ENCODE measurements around the gene PRKN. TPM values are rescaled to one million over a fixed set of nuclear protein-coding genes. Genes with fewer than 3 reads are reported as not detected.

The PRKN gene
- total RNA-seq, 4 donors from 2014 or later: 6.3 to 11.9 (median 9.5) TPM

DNA sequence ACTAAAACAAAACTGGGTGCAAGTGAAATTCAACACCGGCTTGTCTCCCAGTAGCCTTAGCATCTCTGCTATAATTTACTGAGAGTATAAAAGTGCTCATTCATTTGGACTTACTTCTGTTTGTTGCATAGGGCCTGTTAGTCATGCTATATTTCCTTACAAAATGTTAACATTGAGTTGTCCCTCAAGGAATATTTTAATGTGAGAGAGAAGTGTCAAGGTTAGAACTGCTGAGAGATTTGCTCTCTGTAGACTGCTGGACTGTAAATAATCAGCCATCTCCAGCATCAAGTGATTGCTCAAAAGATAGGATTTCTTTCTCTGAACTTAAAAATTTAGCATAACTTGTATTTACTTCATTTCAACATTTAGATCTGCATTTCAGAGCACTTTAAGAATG, 1125.2 kb downstream of the PRKN start:
- no peak overlapping the region for H3K4me3 ChIP-seq (ENCODE audit: low read depth, poor library complexity, severe bottlenecking)
- TF ChIP-seq, protein P1, sequence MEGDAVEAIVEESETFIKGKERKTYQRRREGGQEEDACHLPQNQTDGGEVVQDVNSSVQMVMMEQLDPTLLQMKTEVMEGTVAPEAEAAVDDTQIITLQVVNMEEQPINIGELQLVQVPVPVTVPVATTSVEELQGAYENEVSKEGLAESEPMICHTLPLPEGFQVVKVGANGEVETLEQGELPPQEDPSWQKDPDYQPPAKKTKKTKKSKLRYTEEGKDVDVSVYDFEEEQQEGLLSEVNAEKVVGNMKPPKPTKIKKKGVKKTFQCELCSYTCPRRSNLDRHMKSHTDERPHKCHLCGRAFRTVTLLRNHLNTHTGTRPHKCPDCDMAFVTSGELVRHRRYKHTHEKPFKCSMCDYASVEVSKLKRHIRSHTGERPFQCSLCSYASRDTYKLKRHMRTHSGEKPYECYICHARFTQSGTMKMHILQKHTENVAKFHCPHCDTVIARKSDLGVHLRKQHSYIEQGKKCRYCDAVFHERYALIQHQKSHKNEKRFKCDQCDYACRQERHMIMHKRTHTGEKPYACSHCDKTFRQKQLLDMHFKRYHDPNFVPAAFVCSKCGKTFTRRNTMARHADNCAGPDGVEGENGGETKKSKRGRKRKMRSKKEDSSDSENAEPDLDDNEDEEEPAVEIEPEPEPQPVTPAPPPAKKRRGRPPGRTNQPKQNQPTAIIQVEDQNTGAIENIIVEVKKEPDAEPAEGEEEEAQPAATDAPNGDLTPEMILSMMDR (IDR thresholded peaks at IDR 0.05): no peak
- TF ChIP-seq POLR2A (IDR thresholded peaks at IDR 0.05): no peak
- no peak for DNase-seq (ENCODE audit: low spot score in 2 of 2)
- WGBS, 2 donors: 94 to 96% methylated on average over 1 of the region's 1 CpG
- intact Hi-C loops (cut with DNase I; ENCODE audit: low total_unique reads): no loop called here

DNA sequence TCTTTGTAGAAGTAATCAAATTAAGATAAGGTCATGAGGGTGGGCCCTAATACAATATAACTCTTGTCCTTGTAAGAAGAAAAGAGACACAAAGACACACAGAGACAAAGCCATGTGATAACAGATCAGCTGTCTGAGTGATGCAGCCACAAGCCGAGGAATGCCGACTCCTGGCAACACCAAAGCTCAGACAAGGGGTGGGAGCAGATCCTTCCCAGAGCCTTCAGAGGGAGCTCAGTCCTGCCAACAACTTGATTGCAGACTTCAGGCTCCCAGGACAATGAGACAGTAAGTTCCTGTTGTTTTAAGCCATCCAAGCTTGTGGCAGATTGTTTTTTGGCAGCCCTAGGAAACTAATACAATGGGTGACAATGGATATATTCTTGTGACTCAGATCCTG, 1128.7 kb downstream of the PRKN start:
- 86 to 98% methylated on average over 2 of the region's 2 CpGs for WGBS, 2 donors
- no peak for DNase-seq (ENCODE audit: low spot score in 2 of 2)
- intact Hi-C loops (cut with DNase I; ENCODE audit: low total_unique reads): no loop called here
- H3K4me3 ChIP-seq (ENCODE audit: low read depth, poor library complexity, severe bottlenecking): no peak overlapping the region
- TF ChIP-seq, protein P1 (IDR thresholded peaks at IDR 0.05): no peak
- no peak for TF ChIP-seq POLR2A (IDR thresholded peaks at IDR 0.05)

GRCh38 chr6:161596807-161597520, 1130.6 kb downstream of the PRKN start:
- H3K4me3 ChIP-seq (ENCODE audit: low read depth, poor library complexity, severe bottlenecking): no peak overlapping the region
- 76 to 79% methylated on average over 7 of the region's 7 CpGs for WGBS, 2 donors
- TF ChIP-seq POLR2A (IDR thresholded peaks at IDR 0.05): no peak
- TF ChIP-seq, protein P1 (IDR thresholded peaks at IDR 0.05): no peak
- no peak for DNase-seq (ENCODE audit: low spot score in 2 of 2)
- intact Hi-C loops (cut with DNase I; ENCODE audit: low total_unique reads): no loop called here

- WGBS, 2 donors: 68% methylated on average over 1 of the region's 1 CpG
- intact Hi-C loops (cut with DNase I; ENCODE audit: low total_unique reads): no loop called here
- no peak for TF ChIP-seq POLR2A (IDR thresholded peaks at IDR 0.05)
- TF ChIP-seq, protein P1 (IDR thresholded peaks at IDR 0.05): no peak
These were observed 1133.2 kb downstream of the PRKN start for GRCh38 chr6:161594412-161594811.

DNA sequence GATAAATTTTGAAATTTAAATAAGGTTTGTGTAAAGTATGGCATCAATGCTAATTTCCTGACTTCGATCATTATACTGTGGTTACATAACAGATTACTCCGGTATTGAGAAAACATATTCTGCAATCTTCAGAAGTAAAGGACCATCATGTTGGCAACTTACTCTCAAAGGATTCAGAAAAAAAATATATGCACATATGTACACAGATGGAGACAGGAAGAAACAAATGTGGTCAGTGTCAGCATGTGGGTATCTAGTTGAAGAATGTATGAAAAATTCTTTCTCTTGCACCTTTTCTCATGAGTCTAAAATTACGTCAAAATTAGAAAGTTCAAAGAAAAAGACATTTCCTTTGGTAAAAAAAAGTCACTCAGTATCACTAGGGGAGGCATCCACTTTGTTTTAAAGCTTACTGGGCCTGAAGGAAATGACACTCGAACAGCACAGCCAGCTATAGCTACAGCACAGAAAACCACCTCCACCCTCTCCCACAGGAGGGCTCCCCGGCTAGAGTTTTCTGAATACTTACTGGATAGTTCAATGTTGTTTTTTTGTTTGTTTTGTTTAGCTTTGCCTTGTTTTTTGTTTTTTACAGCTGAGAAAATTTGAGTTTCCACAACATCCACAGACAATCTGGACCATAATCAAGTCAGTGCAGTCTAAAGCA, 1136.5 kb downstream of the PRKN start:
- no peak overlapping the region for H3K4me3 ChIP-seq (ENCODE audit: low read depth, poor library complexity, severe bottlenecking)
- intact Hi-C loops (cut with DNase I; ENCODE audit: low total_unique reads): no loop called here
- 61 to 67% methylated on average over 5 of the region's 5 CpGs for WGBS, 2 donors
- DNase-seq (ENCODE audit: low spot score in 2 of 2): no peak
- no peak for TF ChIP-seq POLR2A (IDR thresholded peaks at IDR 0.05)
- TF ChIP-seq, protein P1 (IDR thresholded peaks at IDR 0.05): no peak

More at GRCh38 chr6:161594412-161594811, 1133.2 kb downstream of the PRKN start:
- no peak for DNase-seq (ENCODE audit: low spot score in 2 of 2)
- H3K4me3 ChIP-seq (ENCODE audit: low read depth, poor library complexity, severe bottlenecking): no peak overlapping the region
